ENCODE data around the gene LAGE3.

Gene LAGE3

GRCh38 chrX:154443992-154444754 lies 34.9 kb downstream of the LAGE3 start, which contains the start of gene FAM50A:
Gene FAM50A (plus strand): TSS chrX:154444141. CDS start chrX:154444236, 95 bp downstream.
- Histone ChIP-seq H2BK15ac (ENCODE audit: low read length) (no peak within 1 kb of the TSS), H2BK120ac (ENCODE audit: low read depth, low read length) (no peak within 1 kb of the TSS), H2BK12ac (ENCODE audit: low read length) (no peak within 1 kb of the TSS), H3K9ac (ENCODE audit: low read depth, low read length, poor library complexity) (peak within 1 kb of the TSS; percentile 84), H4K8ac (ENCODE audit: low read depth, low read length) (peak within 1 kb of the TSS; percentile 17), H3K4me1 (ENCODE audit: control insufficient read depth in 2 of 2, insufficient read depth in 1 of 2, low read depth in 1 of 2, low read length in 2 of 2) (peaks cover 0 to 3% of the 10 kb centered on the region in 2 donors), H3K14ac (ENCODE audit: low read length) (peak within 1 kb of the TSS; percentile 21), H3K9me3 (replicated peaks in 1 of 2; ENCODE audit: control insufficient read depth in 2 of 2, insufficient read depth in 1 of 2, low read depth in 1 of 2, low read length in 2 of 2) (no peaks in the 10 kb centered on the region), H3K79me1 (ENCODE audit: low read depth, low read length) (peaks cover 7% of the 10 kb centered on the region), H4K91ac (ENCODE audit: low read depth, low read length, poor library complexity) (no peak within 1 kb of the TSS), H3K36me3 (replicated peaks in 1 of 2; ENCODE audit: control insufficient read depth in 2 of 2, insufficient read depth in 2 of 2, low read length in 2 of 2) (peaks cover 23 to 55% of the 10 kb centered on the region in 2 donors), H3K4me3 (ENCODE audit: low read length in 2 of 2) (peak within 1 kb of the TSS; percentile 55 to 85), H3K27ac (replicated peaks; ENCODE audit: low read length) (peak within 1 kb of the TSS; percentile 31), H3K4ac (ENCODE audit: low read length) (no peak within 1 kb of the TSS), H3K27me3 (ENCODE audit: control insufficient read depth in 3 of 3, insufficient read depth in 3 of 3, low read depth in 1 of 3, low read length in 3 of 3) (peaks cover 0 to 6% (median 0%) of the 10 kb centered on the region in 3 experiments), H2AFZ (ENCODE audit: low read length) (peak within 1 kb of the TSS; percentile 84), H3K18ac (ENCODE audit: low read length) (peak within 1 kb of the TSS; percentile 83), H3K23ac (ENCODE audit: low read depth, low read length, poor library complexity) (peak within 1 kb of the TSS; percentile 20), H3K4me2 (ENCODE audit: insufficient read depth, low read length, poor library complexity, severe bottlenecking) (peak within 1 kb of the TSS; percentile 77), H2AK5ac (ENCODE audit: low read depth, low read length) (peak within 1 kb of the TSS; percentile 26), H2BK5ac (ENCODE audit: low read length) (no peak within 1 kb of the TSS)
- no peak for DNase-seq (ENCODE audit: low spot score)
- WGBS, 2 donors (ENCODE audit: extremely low coverage in 2 of 2, insufficient read length in 2 of 2, insufficient replicate concordance in 1 of 2) = no CpG with 5 or more reads among the region's 94 CpGs

GRCh38 chrX:154443479-154443910 lies 35.6 kb downstream of the LAGE3 start:
- Histone ChIP-seq H3K9me3 (replicated peaks in 1 of 2; ENCODE audit: control insufficient read depth in 2 of 2, insufficient read depth in 1 of 2, low read depth in 1 of 2, low read length in 2 of 2) (no peaks in the 10 kb centered on the region), H3K4me3 (ENCODE audit: low read length in 2 of 2) (peak overlapping the region; percentile 36 to 74), H4K8ac (ENCODE audit: low read depth, low read length) (peak overlapping the region; percentile 17), H3K4me2 (ENCODE audit: insufficient read depth, low read length, poor library complexity, severe bottlenecking) (peak overlapping the region; percentile 73), H3K4me1 (ENCODE audit: control insufficient read depth in 2 of 2, insufficient read depth in 1 of 2, low read depth in 1 of 2, low read length in 2 of 2) (peaks cover under 1 to 3% of the 10 kb centered on the region in 2 donors), H3K27me3 (ENCODE audit: control insufficient read depth in 3 of 3, insufficient read depth in 3 of 3, low read depth in 1 of 3, low read length in 3 of 3) (no peaks in the 10 kb centered on the region), H3K27ac (replicated peaks; ENCODE audit: low read length) (peak overlapping the region; percentile 31), H2BK5ac (ENCODE audit: low read length) (no peak overlapping the region), H3K14ac (ENCODE audit: low read length) (no peak overlapping the region), H3K4ac (ENCODE audit: low read length) (no peak overlapping the region), H3K9ac (ENCODE audit: low read depth, low read length, poor library complexity) (peak overlapping the region; percentile 44), H4K91ac (ENCODE audit: low read depth, low read length, poor library complexity) (no peak overlapping the region), H3K18ac (ENCODE audit: low read length) (no peak overlapping the region), H2AK5ac (ENCODE audit: low read depth, low read length) (no peak overlapping the region), H2BK120ac (ENCODE audit: low read depth, low read length) (no peak overlapping the region), H3K36me3 (replicated peaks in 1 of 2; ENCODE audit: control insufficient read depth in 2 of 2, insufficient read depth in 2 of 2, low read length in 2 of 2) (peaks cover 24 to 56% of the 10 kb centered on the region in 2 donors), H2BK15ac (ENCODE audit: low read length) (no peak overlapping the region), H2BK12ac (ENCODE audit: low read length) (no peak overlapping the region), H3K79me1 (ENCODE audit: low read depth, low read length) (peaks cover 7% of the 10 kb centered on the region), H3K23ac (ENCODE audit: low read depth, low read length, poor library complexity) (peak overlapping the region; percentile 20), H2AFZ (ENCODE audit: low read length) (peak overlapping the region; percentile 49)
- DNase-seq (ENCODE audit: low spot score) = no peak
- no CpG with 5 or more reads among the region's 10 CpGs for WGBS, 2 donors (ENCODE audit: extremely low coverage in 2 of 2, insufficient read length in 2 of 2, insufficient replicate concordance in 1 of 2)

GRCh38 chrX:154441984-154442707 lies 36.9 kb downstream of the LAGE3 start:
- Histone ChIP-seq H3K27ac (replicated peaks; ENCODE audit: low read length) (no peak overlapping the region), H2AFZ (ENCODE audit: low read length) (no peak overlapping the region), H4K91ac (ENCODE audit: low read depth, low read length, poor library complexity) (no peak overlapping the region), H4K8ac (ENCODE audit: low read depth, low read length) (no peak overlapping the region), H2BK15ac (ENCODE audit: low read length) (no peak overlapping the region), H3K4me2 (ENCODE audit: insufficient read depth, low read length, poor library complexity, severe bottlenecking) (no peak overlapping the region), H2AK5ac (ENCODE audit: low read depth, low read length) (no peak overlapping the region), H3K9me3 (replicated peaks in 1 of 2; ENCODE audit: control insufficient read depth in 2 of 2, insufficient read depth in 1 of 2, low read depth in 1 of 2, low read length in 2 of 2) (no peaks in the 10 kb centered on the region), H3K27me3 (ENCODE audit: control insufficient read depth in 3 of 3, insufficient read depth in 3 of 3, low read depth in 1 of 3, low read length in 3 of 3) (no peaks in the 10 kb centered on the region), H2BK12ac (ENCODE audit: low read length) (no peak overlapping the region), H3K18ac (ENCODE audit: low read length) (no peak overlapping the region), H2BK120ac (ENCODE audit: low read depth, low read length) (no peak overlapping the region), H3K36me3 (replicated peaks in 1 of 2; ENCODE audit: control insufficient read depth in 2 of 2, insufficient read depth in 2 of 2, low read length in 2 of 2) (peaks cover 23 to 50% of the 10 kb centered on the region in 2 donors), H3K4me1 (ENCODE audit: control insufficient read depth in 2 of 2, insufficient read depth in 1 of 2, low read depth in 1 of 2, low read length in 2 of 2) (peaks cover 6 to 7% of the 10 kb centered on the region in 2 donors), H3K23ac (ENCODE audit: low read depth, low read length, poor library complexity) (no peak overlapping the region), H3K14ac (ENCODE audit: low read length) (no peak overlapping the region), H3K4me3 (ENCODE audit: low read length in 2 of 2) (no peak overlapping the region), H3K9ac (ENCODE audit: low read depth, low read length, poor library complexity) (no peak overlapping the region), H2BK5ac (ENCODE audit: low read length) (no peak overlapping the region), H3K79me1 (ENCODE audit: low read depth, low read length) (peaks cover 11% of the 10 kb centered on the region), H3K4ac (ENCODE audit: low read length) (no peak overlapping the region)
- DNase-seq (ENCODE audit: low spot score) = no peak
- no CpG with 5 or more reads among the region's 21 CpGs for WGBS, 2 donors (ENCODE audit: extremely low coverage in 2 of 2, insufficient read length in 2 of 2, insufficient replicate concordance in 1 of 2)

GRCh38 chrX:154441564-154441963 lies 37.5 kb downstream of the LAGE3 start:
- Histone ChIP-seq H3K4me2 (ENCODE audit: insufficient read depth, low read length, poor library complexity, severe bottlenecking) (no peak overlapping the region), H2BK5ac (ENCODE audit: low read length) (no peak overlapping the region), H3K27me3 (ENCODE audit: control insufficient read depth in 3 of 3, insufficient read depth in 3 of 3, low read depth in 1 of 3, low read length in 3 of 3) (no peaks in the 10 kb centered on the region), H2BK15ac (ENCODE audit: low read length) (no peak overlapping the region), H2BK12ac (ENCODE audit: low read length) (no peak overlapping the region), H3K36me3 (replicated peaks in 1 of 2; ENCODE audit: control insufficient read depth in 2 of 2, insufficient read depth in 2 of 2, low read length in 2 of 2) (peaks cover 23 to 48% of the 10 kb centered on the region in 2 donors), H3K4me3 (ENCODE audit: low read length in 2 of 2) (no peak overlapping the region), H4K91ac (ENCODE audit: low read depth, low read length, poor library complexity) (no peak overlapping the region), H3K79me1 (ENCODE audit: low read depth, low read length) (peaks cover 13% of the 10 kb centered on the region), H2BK120ac (ENCODE audit: low read depth, low read length) (no peak overlapping the region), H3K4ac (ENCODE audit: low read length) (no peak overlapping the region), H3K14ac (ENCODE audit: low read length) (no peak overlapping the region), H3K9ac (ENCODE audit: low read depth, low read length, poor library complexity) (no peak overlapping the region), H3K18ac (ENCODE audit: low read length) (no peak overlapping the region), H2AFZ (ENCODE audit: low read length) (no peak overlapping the region), H3K9me3 (replicated peaks in 1 of 2; ENCODE audit: control insufficient read depth in 2 of 2, insufficient read depth in 1 of 2, low read depth in 1 of 2, low read length in 2 of 2) (no peaks in the 10 kb centered on the region), H2AK5ac (ENCODE audit: low read depth, low read length) (no peak overlapping the region), H3K27ac (replicated peaks; ENCODE audit: low read length) (no peak overlapping the region), H4K8ac (ENCODE audit: low read depth, low read length) (no peak overlapping the region), H3K4me1 (ENCODE audit: control insufficient read depth in 2 of 2, insufficient read depth in 1 of 2, low read depth in 1 of 2, low read length in 2 of 2) (peaks cover 6 to 7% of the 10 kb centered on the region in 2 donors), H3K23ac (ENCODE audit: low read depth, low read length, poor library complexity) (no peak overlapping the region)
- no CpG with 5 or more reads among the region's 11 CpGs for WGBS, 2 donors (ENCODE audit: extremely low coverage in 2 of 2, insufficient read length in 2 of 2, insufficient replicate concordance in 1 of 2)
- DNase-seq (ENCODE audit: low spot score) = no peak
